HG03097 (cell line): Measurements from ENCODE around the gene RORB.

Experiments
- ATAC-seq: cut with Tn5 transposase; IDR thresholded peaks from one replicate; pipeline ENCODE4 v1.9.1; 2021; ENCODE audit not compliant: unreplicated experiment, low FRiP score

The RORB gene

GRCh38 chr9:74696520-74696919 lies 199.4 kb downstream of the RORB start:
- ATAC-seq: no peak

GRCh38 chr9:74697535-74697934 lies 200.4 kb downstream of the RORB start:
- no peak for ATAC-seq

- ATAC-seq: no peak
These were observed 214.2 kb downstream of the RORB start for GRCh38 chr9:74711341-74711740.

DNA sequence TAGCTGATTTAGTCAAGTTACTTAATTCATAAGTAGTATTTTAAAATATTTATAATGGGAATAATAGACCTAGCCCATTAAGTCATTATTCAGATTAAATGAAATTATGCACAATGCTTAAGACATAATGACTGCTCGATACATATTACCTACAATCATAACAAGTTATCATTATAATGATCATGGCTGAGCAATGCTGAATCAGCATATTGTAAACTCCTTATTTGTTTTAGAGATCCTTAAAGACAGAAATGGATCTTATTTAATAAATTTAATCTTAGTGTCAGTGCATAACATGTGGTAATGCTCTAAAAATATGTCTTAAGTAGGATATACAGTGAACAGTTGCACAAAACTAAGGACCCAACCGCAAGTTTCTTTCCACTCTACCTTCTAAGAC lies 221.6 kb downstream of the RORB start:
- ATAC-seq: no peak

DNA sequence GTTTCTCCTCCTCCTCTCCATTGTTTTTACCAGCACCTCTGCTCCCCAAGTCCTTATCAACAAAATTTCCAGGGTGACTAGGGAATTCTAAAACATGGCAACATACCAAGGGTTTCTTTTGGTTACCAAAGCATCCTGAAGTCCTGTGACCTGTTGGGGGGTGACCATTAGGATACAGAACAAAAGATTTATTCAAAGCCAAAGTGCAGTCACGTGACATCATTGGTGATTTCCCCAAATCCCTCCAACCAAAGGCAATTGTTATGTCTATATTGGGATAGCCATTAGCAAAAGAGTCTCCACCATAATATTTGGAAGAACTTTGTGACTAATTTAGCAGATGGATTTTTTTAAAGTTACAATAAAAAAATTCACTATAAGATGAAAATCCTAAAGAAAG lies 222.2 kb downstream of the RORB start:
- ATAC-seq: no peak

- ATAC-seq: no peak
These were observed 224.8 kb downstream of the RORB start for GRCh38 chr9:74721696-74722660.

GRCh38 chr9:74724317-74724716 lies 227.2 kb downstream of the RORB start:
- no peak for ATAC-seq

DNA sequence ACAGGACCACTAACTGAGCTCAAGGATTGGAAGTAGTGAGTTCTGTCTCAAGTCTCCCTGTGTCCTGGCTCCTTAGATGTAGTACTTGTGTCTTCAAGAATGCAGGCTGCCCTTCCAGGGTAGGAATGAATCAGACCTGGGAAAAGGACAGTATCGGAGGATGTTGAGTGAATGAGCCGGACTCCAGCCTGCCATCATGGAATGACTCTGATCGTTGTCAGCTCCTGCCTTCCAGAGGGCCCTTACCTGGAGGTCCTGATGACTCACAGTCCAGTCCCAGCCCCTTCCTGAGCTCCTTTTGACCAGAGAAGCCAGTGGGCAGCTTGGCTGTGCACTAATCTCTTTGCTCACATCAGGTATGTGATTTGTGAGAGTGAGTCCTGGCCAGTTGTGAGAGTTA lies 229.4 kb downstream of the RORB start:
- no peak for ATAC-seq

GRCh38 chr9:74728176-74728575 lies 231.0 kb downstream of the RORB start:
- ATAC-seq: no peak

GRCh38 chr9:74729136-74729695 lies 232.1 kb downstream of the RORB start:
- no peak for ATAC-seq

GRCh38 chr9:74735761-74736160 lies 238.6 kb downstream of the RORB start:
- ATAC-seq: no peak

DNA sequence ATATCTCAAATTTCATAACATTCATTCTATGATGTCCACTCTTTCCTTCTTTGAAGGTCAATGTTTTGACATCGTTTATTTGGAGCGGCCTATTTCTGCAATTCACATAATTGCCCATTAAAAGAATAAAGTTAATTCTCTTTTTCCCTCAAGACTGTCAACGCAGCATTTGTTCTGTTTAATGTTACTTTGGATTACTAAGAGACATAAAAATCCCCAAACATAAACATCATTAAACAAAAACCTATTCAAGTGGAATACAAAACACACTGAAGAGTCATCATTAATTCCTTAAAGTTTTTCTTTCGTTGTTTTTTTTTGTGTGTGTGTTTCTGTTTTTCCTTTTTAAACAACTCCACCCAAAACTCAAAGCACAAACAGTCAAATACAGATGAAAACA lies 239.5 kb downstream of the RORB start:
- ATAC-seq: no peak

GRCh38 chr9:74742191-74742790 lies 245.2 kb downstream of the RORB start:
- no peak for ATAC-seq
